Smooth muscle cell (in vitro differentiated cells): ENCODE measurements around the gene ME3. TPM values are rescaled to one million over a fixed set of nuclear protein-coding genes. Genes with fewer than 3 reads are reported as not detected.
"Not testable (repeated sequence)": the region's sequence is repeated elsewhere in the genome, so short reads cannot be mapped to it uniquely, and the experiment has no call there.

Experiments used
- DNase-seq: peaks from one replicate; lab custom pipeline; 2025; ENCODE audit not compliant: unreplicated experiment; lab: John Stamatoyannopoulos, UW
- H2AFZ ChIP-seq: fragments of 200-600 bp; sonication (generic); 2 replicates; pipeline ENCODE4 v1.6.0; 2016; ENCODE audit warnings: antibody characterized with exemption, low read depth, mild to moderate bottlenecking
- H3F3A ChIP-seq: fragments of 200-600 bp; sonication (generic); 2 replicates; pipeline ENCODE4 v1.6.0; 2017; ENCODE audit warnings: antibody characterized with exemption, low read depth
- H3K27ac ChIP-seq: fragments of 200-600 bp; sonication (generic); 2 replicates; pipeline ENCODE4 v1.5.1; 2016; ENCODE audit warnings: low read depth, mild to moderate bottlenecking
- H3K27me3 ChIP-seq: fragments of 200-600 bp; sonication (generic); 2 replicates; pipeline ENCODE4 v1.6.1; 2016; ENCODE audit warnings: low read depth, mild to moderate bottlenecking
- H3K36me3 ChIP-seq: fragments of 200-600 bp; sonication (generic); 2 replicates; pipeline ENCODE4 v1.5.1; 2016; ENCODE audit warnings: low read depth
- H3K4me1 ChIP-seq: fragments of 200-600 bp; sonication (generic); 2 replicates; pipeline ENCODE4 v1.5.1; 2016; ENCODE audit warnings: low read depth
- H3K4me2 ChIP-seq: fragments of 200-600 bp; sonication (generic); 2 replicates; pipeline ENCODE4 v1.6.0; 2016; ENCODE audit warnings: mild to moderate bottlenecking
- H3K4me3 ChIP-seq: fragments of 200-600 bp; sonication (generic); 2 replicates; pipeline ENCODE4 v1.5.1; 2016; ENCODE audit warnings: mild to moderate bottlenecking
- H3K79me2 ChIP-seq: fragments of 200-600 bp; sonication (generic); 2 replicates; pipeline ENCODE4 v1.6.0; 2016; ENCODE audit warnings: low read depth, mild to moderate bottlenecking
- H3K9ac ChIP-seq: fragments of 200-600 bp; sonication (generic); 2 replicates; pipeline ENCODE4 v1.6.0; 2016; ENCODE audit warnings: low read depth
- H3K9me3 ChIP-seq: fragments of 200-600 bp; sonication (generic); replicated peaks from 2 replicates; pipeline ENCODE4 v1.5.1; 2016; ENCODE audit warnings: low read depth
- H4K20me1 ChIP-seq: fragments of 200-600 bp; sonication (generic); 2 replicates; pipeline ENCODE4 v1.6.0; 2016; ENCODE audit warnings: low read depth
- WGBS: methylation state at CpG from one replicate; pipeline ENCODE4 v1.1.7; 2016; ENCODE audit warnings: low lambda C conversion rate; 5-methylcytosine and 5-hydroxymethylcytosine counted together
- polyA plus RNA-seq: library from polyadenylated mRNA; unstranded; fragments of >200 nt; fragmentation: Nextera tagmentation; extraction: Ambion mirVana; gene quantifications from 2 replicates; pipeline ENCODE4 v1.2.1, GENCODE V29; 2016
- total RNA-seq: library from RNA; depleted of rRNA; stranded (reverse); fragments of >200 nt; gene quantifications from 2 replicates; pipeline ENCODE4 v1.2.3, GENCODE V29; 2014
- TF ChIP-seq, protein P1 (sequence below): fragments of 200-600 bp; sonication (generic); IDR thresholded peaks from 2 replicates; pipeline ENCODE4 v1.5.1; 2017; ENCODE audit warnings: borderline replicate concordance, mild to moderate bottlenecking, antibody characterized with exemption; ENCODE audit not compliant: insufficient read depth, poor library complexity, severe bottlenecking

ME3 gene
- total and polyA plus RNA-seq, 2 experiments from 2014 or later: 4.2 to 8.4 TPM

DNA sequence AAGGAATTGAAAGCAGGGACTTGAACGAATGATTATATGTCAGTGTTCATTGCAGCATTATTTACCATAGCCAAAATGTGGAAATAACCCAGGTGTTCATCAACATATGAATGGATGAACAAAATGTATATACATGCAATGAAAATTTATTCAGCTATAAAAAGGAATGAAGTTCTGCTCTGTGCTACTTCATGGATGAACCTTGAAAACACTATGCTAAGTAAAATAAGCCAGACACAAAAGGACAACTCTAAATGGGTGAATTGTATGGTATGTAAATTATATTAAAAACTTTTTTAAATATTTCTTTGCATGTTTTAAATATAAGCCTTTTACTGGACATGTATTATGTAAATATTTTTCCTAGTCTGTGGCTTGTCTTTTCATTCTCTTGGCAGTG, 107.0 kb downstream of the ME3 start:
- Histone ChIP-seq H3K36me3 (no peaks in the 10 kb centered on the region), H3K79me2 (no peaks in the 10 kb centered on the region), H4K20me1 (no peaks in the 10 kb centered on the region), H3K4me1 (no peaks in the 10 kb centered on the region), H3K4me3 (no peak overlapping the region), H3F3A (no peaks in the 10 kb centered on the region), H3K27me3 (no peaks in the 10 kb centered on the region), H3K4me2 (no peak overlapping the region), H3K27ac (no peak overlapping the region), H2AFZ (no peak overlapping the region), H3K9me3 (no peaks in the 10 kb centered on the region), H3K9ac (no peak overlapping the region)
- WGBS: 97% methylated on average over 1 of the region's 1 CpG
- DNase-seq: no peak
- TF ChIP-seq, protein P1, sequence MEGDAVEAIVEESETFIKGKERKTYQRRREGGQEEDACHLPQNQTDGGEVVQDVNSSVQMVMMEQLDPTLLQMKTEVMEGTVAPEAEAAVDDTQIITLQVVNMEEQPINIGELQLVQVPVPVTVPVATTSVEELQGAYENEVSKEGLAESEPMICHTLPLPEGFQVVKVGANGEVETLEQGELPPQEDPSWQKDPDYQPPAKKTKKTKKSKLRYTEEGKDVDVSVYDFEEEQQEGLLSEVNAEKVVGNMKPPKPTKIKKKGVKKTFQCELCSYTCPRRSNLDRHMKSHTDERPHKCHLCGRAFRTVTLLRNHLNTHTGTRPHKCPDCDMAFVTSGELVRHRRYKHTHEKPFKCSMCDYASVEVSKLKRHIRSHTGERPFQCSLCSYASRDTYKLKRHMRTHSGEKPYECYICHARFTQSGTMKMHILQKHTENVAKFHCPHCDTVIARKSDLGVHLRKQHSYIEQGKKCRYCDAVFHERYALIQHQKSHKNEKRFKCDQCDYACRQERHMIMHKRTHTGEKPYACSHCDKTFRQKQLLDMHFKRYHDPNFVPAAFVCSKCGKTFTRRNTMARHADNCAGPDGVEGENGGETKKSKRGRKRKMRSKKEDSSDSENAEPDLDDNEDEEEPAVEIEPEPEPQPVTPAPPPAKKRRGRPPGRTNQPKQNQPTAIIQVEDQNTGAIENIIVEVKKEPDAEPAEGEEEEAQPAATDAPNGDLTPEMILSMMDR: no peak

DNA sequence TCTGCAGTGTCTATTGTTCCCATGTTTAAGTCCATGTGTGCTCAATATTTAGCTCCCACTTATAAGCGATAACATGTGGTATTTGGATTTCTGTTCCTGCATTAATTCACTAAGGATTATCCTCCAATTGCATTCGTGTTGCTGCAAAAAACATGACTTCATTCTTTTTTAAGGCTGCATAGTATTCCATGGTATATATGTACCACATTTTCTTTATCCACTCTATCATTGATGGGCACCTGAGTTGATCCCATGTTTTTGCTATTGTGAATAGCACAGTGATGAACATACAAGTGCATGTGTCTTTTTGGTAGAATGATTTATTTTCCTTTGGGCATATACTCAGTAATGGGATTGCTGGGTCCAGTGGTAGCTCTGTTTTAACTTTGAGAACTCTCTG, 109.6 kb downstream of the ME3 start:
- not testable (repeated sequence) for H3K79me2 ChIP-seq, H2AFZ ChIP-seq, H3K27ac ChIP-seq, H3K4me1 ChIP-seq, H3K36me3 ChIP-seq, H3K4me2 ChIP-seq, H3K9ac ChIP-seq, H3K27me3 ChIP-seq, H3K4me3 ChIP-seq, H3K9me3 ChIP-seq, DNase-seq, H3F3A ChIP-seq, H4K20me1 ChIP-seq
- WGBS: 93% methylated on average over 2 of the region's 2 CpGs

DNA sequence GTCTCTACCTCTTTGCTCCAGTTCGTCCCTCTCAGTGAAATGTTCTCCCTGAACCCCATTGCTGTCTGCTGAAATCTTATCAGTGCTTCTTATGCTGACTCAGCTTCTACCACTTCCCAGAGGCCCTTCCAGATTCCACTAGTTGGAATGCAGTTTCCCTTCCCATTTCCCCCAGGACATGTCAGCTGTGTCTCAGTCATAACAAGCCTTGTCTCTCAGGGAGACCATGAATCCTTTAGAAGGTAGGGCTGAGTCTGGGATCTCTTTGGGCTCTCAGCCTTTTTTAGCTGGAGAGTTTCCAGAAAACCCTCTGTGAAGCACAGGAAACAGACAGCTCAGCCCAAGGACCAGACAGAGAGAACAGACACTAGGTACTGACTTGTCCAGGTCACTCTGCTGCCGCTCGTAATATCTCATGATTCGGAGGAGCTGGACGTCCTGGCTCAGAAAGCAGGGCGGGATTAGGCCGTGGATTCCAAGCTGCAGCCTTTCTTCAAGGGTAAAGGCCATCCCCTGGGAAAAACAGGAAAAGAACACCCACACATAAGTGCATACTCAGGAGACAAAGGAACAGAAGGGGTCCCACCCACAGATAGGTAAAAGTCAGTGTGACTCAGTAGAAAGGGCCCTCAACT, 113.0 kb downstream of the ME3 start:
- Histone ChIP-seq H2AFZ (peak overlapping the region; percentile 67), H3F3A (no peaks in the 10 kb centered on the region), H3K9ac (peak overlapping the region; percentile 31), H3K4me3 (no peak overlapping the region), H4K20me1 (no peaks in the 10 kb centered on the region), H3K4me2 (peak overlapping the region; percentile 52), H3K4me1 (no peaks in the 10 kb centered on the region), H3K36me3 (no peaks in the 10 kb centered on the region), H3K27ac (peak overlapping the region; percentile 77), H3K79me2 (no peaks in the 10 kb centered on the region), H3K27me3 (no peaks in the 10 kb centered on the region), H3K9me3 (no peaks in the 10 kb centered on the region)
- TF ChIP-seq, protein P1: no peak
- DNase-seq: no peak
- WGBS: 24% methylated on average over 7 of the region's 7 CpGs

DNA sequence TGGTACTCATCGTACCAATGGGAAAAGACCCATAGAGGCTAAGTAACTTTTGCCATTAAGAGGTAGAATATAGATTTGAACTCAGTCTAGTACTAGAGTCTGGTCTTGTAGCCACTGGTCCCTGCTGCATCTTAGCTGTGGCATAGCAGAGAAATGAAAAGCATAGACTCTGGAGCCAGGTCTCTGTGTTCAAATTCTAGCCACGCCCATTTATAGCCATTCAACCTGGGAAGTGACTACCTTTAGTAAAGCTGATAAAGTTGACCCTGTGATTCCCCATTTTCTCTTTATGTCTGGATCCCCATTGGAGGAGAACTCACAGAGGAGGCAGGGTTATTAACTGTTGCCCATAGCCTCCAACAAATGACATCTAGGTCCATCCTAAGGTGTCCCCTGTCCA, 113.6 kb downstream of the ME3 start:
- H3F3A ChIP-seq: no peaks in the 10 kb centered on the region
- H3K4me1 ChIP-seq: no peaks in the 10 kb centered on the region
- peak overlapping the region; percentile 52 for H3K4me2 ChIP-seq
- H2AFZ ChIP-seq: no peak overlapping the region
- no peaks in the 10 kb centered on the region for H4K20me1 ChIP-seq
- DNase-seq: no peak
- no peaks in the 10 kb centered on the region for H3K79me2 ChIP-seq
- no peaks in the 10 kb centered on the region for H3K27me3 ChIP-seq
- WGBS: 97% methylated on average over 2 of the region's 2 CpGs
- TF ChIP-seq, protein P1: no peak
- H3K4me3 ChIP-seq: no peak overlapping the region
- no peaks in the 10 kb centered on the region for H3K9me3 ChIP-seq
- H3K9ac ChIP-seq: peak overlapping the region; percentile 17
- H3K36me3 ChIP-seq: no peaks in the 10 kb centered on the region
- H3K27ac ChIP-seq: peak overlapping the region; percentile 77
